Fibroblast of skin of back (primary cell): ENCODE data around the gene DPF1. TPM values are rescaled to one million over a fixed set of nuclear protein-coding genes. Genes with fewer than 3 reads are reported as not detected.

Source experiments
- DNase-seq: peaks from one replicate; pipeline ENCODE4 v3.0.0-alpha.2; 2013
- polyA plus RNA-seq, 2 experiments: library from polyadenylated mRNA; unstranded; fragments of 120-200 nt; gene quantifications; one replicate each; pipeline ENCODE4 v1.2.1, GENCODE V29; 2013; ENCODE audit not compliant: insufficient read length in 2 of 2

The DPF1 gene
- 7.1 TPM for polyA plus RNA-seq (2013, experiment 1 of 2; ENCODE audit: insufficient read length)
- polyA plus RNA-seq (2013, experiment 2 of 2; ENCODE audit: insufficient read length), result 1.9 TPM

- peak; percentile 81 for DNase-seq
Measured at GRCh38 chr19:38224014-38224862, at the start of gene DPF1. Gene DPF1 (minus strand): TSS chr19:38224222. CDS start chr19:38224142, 80 bp downstream.

GRCh38 chr19:38273499-38273898, 49.5 kb upstream of the DPF1 start:
- DNase-seq, result no peak

DNA sequence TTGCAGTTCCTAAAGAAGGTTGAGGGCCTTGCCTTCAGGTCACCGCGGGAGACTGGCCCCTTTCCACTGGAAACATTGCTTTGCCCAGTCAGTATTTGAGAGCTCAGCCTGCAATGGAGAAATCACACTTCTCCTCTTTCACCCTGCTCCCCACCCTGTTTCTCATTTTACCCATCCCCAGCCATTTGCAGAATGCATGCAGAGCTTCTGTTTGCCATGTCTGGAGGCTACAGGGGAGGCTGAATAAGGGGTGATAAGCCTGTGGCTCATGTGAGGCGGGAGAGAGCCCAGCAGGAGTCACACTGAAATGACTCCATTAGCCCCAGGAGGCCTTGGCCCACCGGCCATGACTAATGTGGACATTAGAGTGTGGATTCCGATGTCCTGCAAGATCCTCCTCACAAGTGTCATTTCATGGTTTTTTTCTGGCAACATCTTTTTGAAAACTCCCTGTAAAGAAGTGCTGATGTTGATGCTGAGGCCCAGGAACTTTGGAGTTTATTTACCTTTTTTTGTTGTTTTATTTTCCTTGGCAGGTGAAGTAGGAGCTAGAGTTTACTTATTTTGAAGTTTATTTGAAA, 46.7 kb upstream of the DPF1 start:
- peak; percentile 88 for DNase-seq

DNA sequence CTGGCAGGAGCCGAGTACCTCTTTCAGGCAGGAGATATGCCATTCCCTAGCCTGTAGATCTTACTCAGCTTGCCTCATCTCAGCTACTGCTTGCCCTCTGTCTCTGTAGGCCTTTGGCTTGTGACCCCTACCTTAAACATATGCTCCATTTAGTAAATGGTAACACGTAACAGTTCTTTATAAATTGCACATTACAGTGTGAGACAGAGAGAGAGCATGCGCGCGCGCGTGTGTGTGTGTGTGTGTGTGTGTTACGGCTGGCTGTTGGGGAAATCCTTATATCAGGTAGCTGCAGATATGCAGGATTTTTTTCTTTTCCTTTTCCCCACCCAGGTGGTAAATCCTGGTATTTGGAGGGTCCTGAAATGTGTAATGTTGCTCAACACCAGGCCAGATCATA, 44.5 kb upstream of the DPF1 start:
- no peak for DNase-seq

DNA sequence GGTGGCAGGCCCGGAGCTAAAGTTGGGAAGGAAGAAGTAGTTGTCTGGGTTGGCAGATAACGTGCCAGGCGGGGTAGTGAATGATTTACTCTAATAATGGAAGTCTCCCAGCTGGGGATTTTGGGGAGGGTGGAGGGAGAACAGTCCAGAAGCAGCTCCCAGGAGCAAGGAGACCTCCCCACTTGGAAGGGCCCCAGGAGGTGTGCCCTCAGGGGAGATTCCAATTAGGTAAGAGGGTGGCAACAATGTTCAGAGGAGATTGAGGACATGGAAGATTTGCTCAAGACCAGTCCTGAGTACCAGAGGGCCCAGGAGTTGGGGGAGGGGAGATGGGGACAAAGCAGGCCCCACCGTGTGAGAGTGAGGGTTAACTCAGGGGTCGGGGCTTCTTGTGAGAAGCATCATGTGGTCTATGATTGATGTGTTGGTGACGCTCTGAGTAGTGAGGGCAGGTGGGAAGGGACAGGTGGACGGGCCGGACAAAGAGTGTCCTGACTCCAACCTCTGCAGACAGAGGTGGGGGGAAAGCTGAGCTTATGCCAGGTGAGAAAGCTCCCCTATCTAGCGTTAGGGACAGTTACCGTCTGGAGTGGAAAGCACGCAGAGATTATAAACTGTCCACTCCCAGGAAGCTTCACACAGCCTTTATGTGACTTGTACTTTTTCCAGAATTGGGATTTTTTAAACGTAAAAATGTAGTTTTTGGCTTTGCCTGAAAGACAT, 43.9 kb upstream of the DPF1 start:
- DNase-seq, result no peak

DNA sequence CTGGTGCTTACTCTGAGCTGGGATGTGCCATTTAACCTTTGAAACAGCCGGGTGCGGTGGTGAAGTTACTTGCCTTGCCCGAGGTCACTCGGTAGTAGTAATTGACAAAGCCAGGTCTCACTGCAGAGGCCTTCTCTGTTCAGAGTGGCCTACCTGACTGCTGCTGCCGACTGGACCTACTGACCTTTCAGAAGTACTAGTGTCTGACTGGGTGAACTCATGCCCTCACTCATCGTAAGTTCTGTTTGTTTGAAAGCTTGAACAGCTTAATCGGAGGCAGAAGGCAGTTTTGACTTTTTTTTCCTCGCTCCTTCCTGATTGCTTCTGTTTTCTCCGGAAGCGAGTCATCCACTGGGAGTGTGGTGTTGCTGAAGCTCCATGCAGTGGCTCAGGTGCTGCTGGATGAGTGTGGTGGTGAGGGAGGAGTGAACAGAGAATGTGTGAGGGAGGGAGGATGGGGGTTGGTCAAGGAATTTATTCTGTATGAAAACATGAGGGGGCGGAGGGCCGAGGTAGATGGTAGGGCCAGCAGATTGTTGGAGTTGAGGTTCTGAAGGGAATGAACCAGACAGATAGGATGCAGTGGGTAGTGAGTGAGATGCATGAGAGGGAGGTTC, 43.1 kb upstream of the DPF1 start:
- DNase-seq, result peak; percentile 70

GRCh38 chr19:38265921-38266429, 42.0 kb upstream of the DPF1 start:
- no peak for DNase-seq

- DNase-seq, result no peak
Measured at GRCh38 chr19:38265213-38265861, 41.3 kb upstream of the DPF1 start.

DNA sequence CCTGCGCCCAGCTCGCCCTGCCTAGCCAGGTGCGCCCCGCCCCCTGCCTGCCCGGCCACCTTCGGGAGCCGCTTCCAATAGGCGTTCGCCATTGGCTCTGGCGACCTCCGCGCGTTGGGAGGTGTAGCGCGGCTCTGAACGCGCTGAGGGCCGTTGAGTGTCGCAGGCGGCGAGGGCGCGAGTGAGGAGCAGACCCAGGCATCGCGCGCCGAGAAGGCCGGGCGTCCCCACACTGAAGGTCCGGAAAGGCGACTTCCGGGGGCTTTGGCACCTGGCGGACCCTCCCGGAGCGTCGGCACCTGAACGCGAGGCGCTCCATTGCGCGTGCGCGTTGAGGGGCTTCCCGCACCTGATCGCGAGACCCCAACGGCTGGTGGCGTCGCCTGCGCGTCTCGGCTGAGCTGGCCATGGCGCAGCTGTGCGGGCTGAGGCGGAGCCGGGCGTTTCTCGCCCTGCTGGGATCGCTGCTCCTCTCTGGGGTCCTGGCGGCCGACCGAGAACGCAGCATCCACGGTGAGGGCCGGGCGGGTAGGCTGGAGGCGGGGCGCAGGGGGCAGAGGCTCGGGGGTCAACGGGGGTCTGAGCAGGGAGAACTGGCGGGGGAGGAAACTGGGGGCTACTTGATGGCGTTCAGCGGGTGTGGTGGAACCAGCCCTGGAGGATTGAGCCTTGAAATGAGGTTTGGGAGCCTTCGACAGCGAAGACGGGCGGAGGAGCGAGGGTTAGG, 40.6 kb upstream of the DPF1 start, which contains the start of gene SPINT2:
TSS of gene SPINT2 (plus strand) at position 88 of the 727 bp plus-strand sequence. CDS start at position 408, 320 bp downstream.
- no peak for DNase-seq

- DNase-seq, result peak; percentile 97
Measured at GRCh38 chr19:38263689-38264485, 39.9 kb upstream of the DPF1 start.

DNA sequence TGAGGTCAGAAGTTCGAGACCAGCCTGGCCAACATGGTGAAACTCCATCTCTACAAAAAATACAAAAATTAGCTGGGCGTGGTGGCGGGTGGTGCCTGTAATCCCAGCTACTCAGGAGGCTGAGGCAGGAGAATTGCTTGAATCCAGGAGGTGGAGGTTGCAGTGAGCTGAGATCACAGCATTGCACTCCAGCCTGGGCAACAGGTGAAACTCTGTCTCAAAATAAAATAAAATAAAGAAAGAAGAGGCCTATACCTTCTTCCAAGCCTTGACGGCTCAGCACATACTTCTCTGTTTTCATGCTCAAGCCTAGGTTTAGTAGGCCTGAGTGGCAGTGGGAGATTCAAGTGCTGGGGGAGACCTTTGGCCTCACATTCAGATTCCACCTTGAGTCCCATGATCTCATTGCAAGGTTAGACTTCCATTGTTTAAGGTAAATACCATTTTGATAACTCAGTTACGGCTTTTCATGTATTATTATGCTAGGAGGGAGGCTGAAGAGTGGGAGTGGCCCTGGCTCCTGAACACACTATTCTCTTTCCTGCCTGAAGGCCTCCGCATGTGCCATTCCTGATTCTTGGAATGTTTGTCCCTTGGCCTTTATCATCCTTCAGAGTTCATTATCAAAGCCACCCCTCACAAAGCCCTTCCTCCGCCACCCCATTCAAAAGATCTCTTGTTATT, 38.7 kb upstream of the DPF1 start:
- DNase-seq, result no peak

GRCh38 chr19:38261942-38262341, 37.9 kb upstream of the DPF1 start:
- peak; percentile 53 for DNase-seq

- peak; percentile 59 for DNase-seq
Measured at GRCh38 chr19:38255383-38256014, 31.5 kb upstream of the DPF1 start.

DNA sequence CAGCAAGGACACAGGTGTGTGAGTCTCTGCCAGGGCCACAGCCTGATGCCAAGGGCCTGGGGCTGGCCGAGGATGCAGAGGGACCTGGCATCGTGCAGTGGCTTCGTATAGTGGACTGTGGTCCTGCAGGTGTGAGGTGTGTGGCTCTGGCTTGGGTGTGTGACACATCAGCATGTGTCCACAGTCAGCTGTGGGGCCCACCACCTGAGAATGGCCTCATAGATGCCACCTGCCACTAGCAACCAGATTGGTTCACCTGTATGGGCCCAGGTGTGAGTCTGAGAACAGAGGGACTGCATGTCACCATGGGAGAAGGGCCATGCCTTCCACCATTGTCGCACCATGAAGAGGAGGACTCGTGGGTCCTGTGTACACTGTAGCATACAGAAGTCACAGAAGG, 29.8 kb upstream of the DPF1 start:
- DNase-seq, result no peak

- DNase-seq, result peak; percentile 74
Measured at GRCh38 chr19:38252941-38253691, 29.1 kb upstream of the DPF1 start.

GRCh38 chr19:38252385-38252784, 28.4 kb upstream of the DPF1 start:
- no peak for DNase-seq

DNA sequence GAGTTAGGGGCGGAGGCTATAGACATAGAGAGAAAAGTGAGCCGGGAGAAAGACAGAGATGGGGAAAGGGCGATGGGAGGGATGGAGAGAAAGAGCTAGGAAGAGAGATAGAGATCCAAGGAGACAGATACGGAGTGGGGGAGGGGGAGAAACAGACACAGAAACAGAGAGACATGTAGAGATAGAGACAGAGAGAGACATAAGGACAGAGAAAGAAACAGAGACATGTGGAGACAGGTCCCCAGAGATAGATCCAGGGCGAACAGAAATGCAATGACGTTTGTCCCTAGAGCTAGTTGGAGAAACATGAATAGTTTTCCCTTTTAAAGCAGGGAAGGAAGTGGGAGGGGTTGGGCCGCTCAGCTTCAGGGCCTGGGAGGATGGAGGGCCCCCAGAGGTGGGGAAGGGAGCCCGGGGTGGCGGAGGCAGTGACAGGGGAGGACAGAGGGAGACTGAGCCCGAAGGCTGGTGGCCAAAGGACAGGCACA, 27.6 kb upstream of the DPF1 start:
- peak; percentile 91 for DNase-seq
